Measurements from ENCODE around the gene ZC3HAV1. TPM values are rescaled to one million over a fixed set of nuclear protein-coding genes. Genes with fewer than 3 reads are reported as not detected.
"Not testable (repeated sequence)": the region's sequence is repeated elsewhere in the genome, so short reads cannot be mapped to it uniquely, and the experiment has no call there.

The ZC3HAV1 gene
- total RNA-seq, 2 donors from 2014 or later = 88.2 to 104 TPM

GRCh38 chr7:139032473-139032872 lies 77.0 kb downstream of the ZC3HAV1 start:
- H3K27me3 Mint-ChIP-seq = peaks cover 0 to under 1% of the 10 kb centered on the region in 2 donors
- H3K27ac Mint-ChIP-seq = no peak overlapping the region
- H3K4me3 Mint-ChIP-seq = no peak overlapping the region
- H3K36me3 Mint-ChIP-seq = peaks cover 6% of the 10 kb centered on the region
- H3K9me3 Mint-ChIP-seq = no peaks in the 10 kb centered on the region
- DNase-seq (ENCODE audit: low spot score) (no peak), ATAC-seq (no peak)
- peaks cover 5 to 6% of the 10 kb centered on the region in 2 donors for H3K4me1 Mint-ChIP-seq (ENCODE audit: low read depth in 2 of 2)

GRCh38 chr7:139029353-139029752 lies 80.2 kb downstream of the ZC3HAV1 start:
- DNase-seq (ENCODE audit: low spot score) (no peak), ATAC-seq (no peak)
- Mint-ChIP-seq H3K36me3 (peaks cover 6% of the 10 kb centered on the region), H3K4me3 (no peak overlapping the region), H3K27ac (no peak overlapping the region), H3K4me1 (ENCODE audit: low read depth in 2 of 2) (peaks cover 0 to 5% of the 10 kb centered on the region in 2 donors), H3K27me3 (no peaks in the 10 kb centered on the region), H3K9me3 (no peaks in the 10 kb centered on the region)

- Mint-ChIP-seq H3K27me3 (no peaks in the 10 kb centered on the region), H3K36me3 (peaks cover 6% of the 10 kb centered on the region), H3K9me3 (no peaks in the 10 kb centered on the region), H3K4me3 (no peak overlapping the region), H3K27ac (no peak overlapping the region), H3K4me1 (ENCODE audit: low read depth in 2 of 2) (peaks cover 0 to 2% of the 10 kb centered on the region in 2 donors)
- DNase-seq (ENCODE audit: low spot score) = no peak
- ATAC-seq = no peak
Observed at GRCh38 chr7:139026551-139026950, 83.0 kb downstream of the ZC3HAV1 start.

- not testable (repeated sequence) for H3K4me3 Mint-ChIP-seq; H3K9me3 Mint-ChIP-seq; DNase-seq (ENCODE audit: low spot score); ATAC-seq; H3K36me3 Mint-ChIP-seq; H3K27ac Mint-ChIP-seq; H3K4me1 Mint-ChIP-seq (ENCODE audit: low read depth in 2 of 2); H3K27me3 Mint-ChIP-seq
Observed at GRCh38 chr7:139025861-139026260, 83.7 kb downstream of the ZC3HAV1 start.

GRCh38 chr7:139023076-139023475 lies 86.4 kb downstream of the ZC3HAV1 start:
- Mint-ChIP-seq H3K27me3 (no peaks in the 10 kb centered on the region), H3K27ac (no peak overlapping the region), H3K9me3 (no peaks in the 10 kb centered on the region), H3K4me3 (no peak overlapping the region), H3K36me3 (peaks cover under 1% of the 10 kb centered on the region), H3K4me1 (ENCODE audit: low read depth in 2 of 2) (no peaks in the 10 kb centered on the region)
- DNase-seq (ENCODE audit: low spot score) (no peak), ATAC-seq (no peak)

GRCh38 chr7:139022286-139022685 lies 87.2 kb downstream of the ZC3HAV1 start:
- no peak overlapping the region for H3K4me3 Mint-ChIP-seq
- ATAC-seq = no peak
- no peaks in the 10 kb centered on the region for H3K4me1 Mint-ChIP-seq (ENCODE audit: low read depth in 2 of 2)
- H3K27me3 Mint-ChIP-seq = no peaks in the 10 kb centered on the region
- H3K36me3 Mint-ChIP-seq = no peaks in the 10 kb centered on the region
- H3K27ac Mint-ChIP-seq = no peak overlapping the region
- H3K9me3 Mint-ChIP-seq = no peaks in the 10 kb centered on the region
- no peak for DNase-seq (ENCODE audit: low spot score)

- H3K4me3 Mint-ChIP-seq = no peak overlapping the region
Observed at GRCh38 chr7:139018910-139019309, 90.6 kb downstream of the ZC3HAV1 start.

GRCh38 chr7:139016931-139017511 lies 92.5 kb downstream of the ZC3HAV1 start:
- Mint-ChIP-seq H3K36me3 (no peaks in the 10 kb centered on the region), H3K27me3 (peaks cover 12 to 13% of the 10 kb centered on the region in 2 donors), H3K27ac (no peak overlapping the region), H3K4me3 (no peak overlapping the region), H3K9me3 (no peaks in the 10 kb centered on the region), H3K4me1 (ENCODE audit: low read depth in 2 of 2) (no peaks in the 10 kb centered on the region)
- no peak for DNase-seq (ENCODE audit: low spot score)
- ATAC-seq = peak; percentile 77 to 83

More at GRCh38 chr7:139018910-139019309, 90.6 kb downstream of the ZC3HAV1 start:
- H3K4me1 Mint-ChIP-seq (ENCODE audit: low read depth in 2 of 2) = no peaks in the 10 kb centered on the region
- peaks cover 4 to 9% of the 10 kb centered on the region in 2 donors for H3K27me3 Mint-ChIP-seq
- H3K9me3 Mint-ChIP-seq = no peaks in the 10 kb centered on the region
- no peaks in the 10 kb centered on the region for H3K36me3 Mint-ChIP-seq
- H3K27ac Mint-ChIP-seq = no peak overlapping the region
- DNase-seq (ENCODE audit: low spot score) (no peak), ATAC-seq (no peak)

- Mint-ChIP-seq H3K36me3 (no peaks in the 10 kb centered on the region), H3K9me3 (no peaks in the 10 kb centered on the region), H3K27me3 (peaks cover 12 to 13% of the 10 kb centered on the region in 2 donors), H3K4me1 (ENCODE audit: low read depth in 2 of 2) (no peaks in the 10 kb centered on the region), H3K27ac (no peak overlapping the region), H3K4me3 (no peak overlapping the region)
- ATAC-seq (no peak), DNase-seq (ENCODE audit: low spot score) (no peak)
Observed at GRCh38 chr7:139011373-139011772, 98.1 kb downstream of the ZC3HAV1 start.

- Mint-ChIP-seq H3K4me3 (no peak overlapping the region), H3K36me3 (peaks cover 12% of the 10 kb centered on the region), H3K9me3 (peaks cover 5% of the 10 kb centered on the region), H3K27ac (no peak overlapping the region), H3K4me1 (ENCODE audit: low read depth in 2 of 2) (no peaks in the 10 kb centered on the region), H3K27me3 (peaks cover 12 to 28% of the 10 kb centered on the region in 2 donors)
- no peak for DNase-seq (ENCODE audit: low spot score)
- ATAC-seq = no peak
Observed at GRCh38 chr7:139004321-139005090, 105.0 kb downstream of the ZC3HAV1 start.

- H3K36me3 Mint-ChIP-seq = peaks cover 3% of the 10 kb centered on the region
- ATAC-seq (no peak), DNase-seq (ENCODE audit: low spot score) (no peak)
- H3K9me3 Mint-ChIP-seq = no peaks in the 10 kb centered on the region
- H3K27me3 Mint-ChIP-seq = peaks cover 21 to 29% of the 10 kb centered on the region in 2 donors
- no peak overlapping the region for H3K27ac Mint-ChIP-seq
- H3K4me1 Mint-ChIP-seq (ENCODE audit: low read depth in 2 of 2) = no peaks in the 10 kb centered on the region
- no peak overlapping the region for H3K4me3 Mint-ChIP-seq
Observed at GRCh38 chr7:138999414-138999813, 110.1 kb downstream of the ZC3HAV1 start.

Other genes with a start within 250 kb of the ZC3HAV1 start
- gene KIAA1549, start 128.3 kb downstream of the ZC3HAV1 start, total RNA-seq = under 1 TPM; 0.21 to 0.33 TPM
- gene ZC3HAV1L, start 73.7 kb downstream of the ZC3HAV1 start, total RNA-seq = 1 to 10 TPM; 3.7 to 8.7 TPM
- 10 to 100 TPM; 14.7 to 17.9 TPM for gene UBN2, start 121.5 kb upstream of the ZC3HAV1 start, total RNA-seq
- 1 to 10 TPM; 4.4 to 7.8 TPM for gene FMC1, start 231.6 kb upstream of the ZC3HAV1 start, total RNA-seq